Endothelial cell (in vitro differentiated cells): ENCODE results near the gene XYLT1. TPM values are rescaled to one million over a fixed set of nuclear protein-coding genes. Genes with fewer than 3 reads are reported as not detected.

Experiments
- DNase-seq: peaks from one replicate; pipeline ENCODE4 v3.0.0; 2021; ENCODE audit warnings: low spot score
- H3K27ac Mint-ChIP-seq: one replicate; pipeline ENCODE4 v1.8.0; 2021; ENCODE audit warnings: mixed read lengths, inconsistent platforms; ENCODE audit not compliant: unreplicated experiment
- H3K27me3 Mint-ChIP-seq: one replicate; pipeline ENCODE4 v1.8.0; 2021; ENCODE audit warnings: mild to moderate bottlenecking, moderate library complexity, mixed read lengths, inconsistent platforms; ENCODE audit not compliant: unreplicated experiment
- H3K36me3 Mint-ChIP-seq: one replicate; pipeline ENCODE4 v1.8.0; 2021; ENCODE audit warnings: mild to moderate bottlenecking, low read depth, mixed read lengths, inconsistent platforms; ENCODE audit not compliant: unreplicated experiment
- H3K4me1 Mint-ChIP-seq: one replicate; pipeline ENCODE4 v1.8.0; 2021; ENCODE audit warnings: mild to moderate bottlenecking, mixed read lengths, inconsistent platforms; ENCODE audit not compliant: unreplicated experiment
- H3K4me3 Mint-ChIP-seq: one replicate; pipeline ENCODE4 v1.8.0; 2021; ENCODE audit warnings: mild to moderate bottlenecking, mixed read lengths, inconsistent platforms; ENCODE audit not compliant: unreplicated experiment
- H3K9me3 Mint-ChIP-seq: one replicate; pipeline ENCODE4 v1.8.0; 2021; ENCODE audit warnings: mixed read lengths, inconsistent platforms; ENCODE audit not compliant: unreplicated experiment
- total RNA-seq: library from RNA; stranded (reverse); fragmentation: NEBNext Ultra II Directional; extraction: Animal tissue kit (Norgen Biotek cat#: 25700); gene quantifications from one replicate; pipeline ENCODE4 v1.2.1, GENCODE V29; 2021; ENCODE audit not compliant: unreplicated experiment
- TF ChIP-seq, protein P1 (sequence below): fragments of 200-600 bp; sonication (generic); IDR thresholded peaks from one replicate; pipeline ENCODE4 v1.5.0; 2021; ENCODE audit warnings: antibody characterized with exemption; ENCODE audit not compliant: unreplicated experiment

The XYLT1 gene
- total RNA-seq, 1 donor from 2014 or later = 11.1 TPM

- H3K27ac Mint-ChIP-seq = no peak overlapping the region
- DNase-seq = no peak
- no peaks in the 10 kb centered on the region for H3K9me3 Mint-ChIP-seq
- TF ChIP-seq, protein P1, sequence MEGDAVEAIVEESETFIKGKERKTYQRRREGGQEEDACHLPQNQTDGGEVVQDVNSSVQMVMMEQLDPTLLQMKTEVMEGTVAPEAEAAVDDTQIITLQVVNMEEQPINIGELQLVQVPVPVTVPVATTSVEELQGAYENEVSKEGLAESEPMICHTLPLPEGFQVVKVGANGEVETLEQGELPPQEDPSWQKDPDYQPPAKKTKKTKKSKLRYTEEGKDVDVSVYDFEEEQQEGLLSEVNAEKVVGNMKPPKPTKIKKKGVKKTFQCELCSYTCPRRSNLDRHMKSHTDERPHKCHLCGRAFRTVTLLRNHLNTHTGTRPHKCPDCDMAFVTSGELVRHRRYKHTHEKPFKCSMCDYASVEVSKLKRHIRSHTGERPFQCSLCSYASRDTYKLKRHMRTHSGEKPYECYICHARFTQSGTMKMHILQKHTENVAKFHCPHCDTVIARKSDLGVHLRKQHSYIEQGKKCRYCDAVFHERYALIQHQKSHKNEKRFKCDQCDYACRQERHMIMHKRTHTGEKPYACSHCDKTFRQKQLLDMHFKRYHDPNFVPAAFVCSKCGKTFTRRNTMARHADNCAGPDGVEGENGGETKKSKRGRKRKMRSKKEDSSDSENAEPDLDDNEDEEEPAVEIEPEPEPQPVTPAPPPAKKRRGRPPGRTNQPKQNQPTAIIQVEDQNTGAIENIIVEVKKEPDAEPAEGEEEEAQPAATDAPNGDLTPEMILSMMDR = no peak
- no peak overlapping the region for H3K4me3 Mint-ChIP-seq
- no peaks in the 10 kb centered on the region for H3K36me3 Mint-ChIP-seq
- peaks cover 8% of the 10 kb centered on the region for H3K27me3 Mint-ChIP-seq
- no peaks in the 10 kb centered on the region for H3K4me1 Mint-ChIP-seq
Measured at GRCh38 chr16:17282247-17282646, 188.5 kb downstream of the XYLT1 start.

DNA sequence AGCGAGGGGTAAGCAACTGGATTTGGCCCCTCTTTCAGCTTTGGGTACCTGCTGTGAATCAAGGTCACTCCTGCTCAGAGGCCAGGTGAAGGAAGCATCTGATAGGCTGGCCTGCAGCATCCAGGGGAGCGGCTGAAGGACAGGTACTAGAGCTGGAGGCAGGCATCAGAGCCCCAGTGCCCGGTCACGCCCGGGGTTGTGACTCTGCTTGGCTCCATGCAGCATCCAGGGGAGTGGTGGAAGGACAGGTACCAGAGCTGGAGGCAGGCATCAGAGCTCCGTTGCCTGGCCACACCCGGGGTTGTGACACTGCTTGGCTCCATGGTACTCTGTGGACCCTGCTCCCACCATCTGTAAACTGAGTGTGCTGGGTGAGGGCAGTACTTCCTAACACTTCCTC lies 189.7 kb downstream of the XYLT1 start:
- Mint-ChIP-seq H3K27ac (no peak overlapping the region), H3K9me3 (no peaks in the 10 kb centered on the region), H3K36me3 (no peaks in the 10 kb centered on the region), H3K4me3 (no peak overlapping the region), H3K27me3 (peaks cover 5% of the 10 kb centered on the region), H3K4me1 (no peaks in the 10 kb centered on the region)
- no peak for DNase-seq
- TF ChIP-seq, protein P1 = no peak

GRCh38 chr16:17278988-17279387 lies 191.8 kb downstream of the XYLT1 start:
- Mint-ChIP-seq H3K27ac (no peak overlapping the region), H3K4me3 (no peak overlapping the region), H3K9me3 (no peaks in the 10 kb centered on the region), H3K27me3 (peaks cover 5% of the 10 kb centered on the region), H3K36me3 (no peaks in the 10 kb centered on the region), H3K4me1 (peaks cover 9% of the 10 kb centered on the region)
- DNase-seq = no peak
- TF ChIP-seq, protein P1 = no peak

GRCh38 chr16:17277981-17278381 lies 192.8 kb downstream of the XYLT1 start:
- no peak overlapping the region for H3K4me3 Mint-ChIP-seq
- TF ChIP-seq, protein P1 = no peak
- DNase-seq = peak; percentile 18
- no peaks in the 10 kb centered on the region for H3K36me3 Mint-ChIP-seq
- peaks cover 8% of the 10 kb centered on the region for H3K27me3 Mint-ChIP-seq
- no peaks in the 10 kb centered on the region for H3K9me3 Mint-ChIP-seq
- H3K27ac Mint-ChIP-seq = no peak overlapping the region
- H3K4me1 Mint-ChIP-seq = peaks cover 9% of the 10 kb centered on the region

GRCh38 chr16:17276610-17277009 lies 194.2 kb downstream of the XYLT1 start:
- Mint-ChIP-seq H3K4me3 (no peak overlapping the region), H3K27me3 (peaks cover 12% of the 10 kb centered on the region), H3K27ac (no peak overlapping the region), H3K9me3 (no peaks in the 10 kb centered on the region), H3K4me1 (peaks cover 9% of the 10 kb centered on the region), H3K36me3 (no peaks in the 10 kb centered on the region)
- TF ChIP-seq, protein P1 = no peak
- DNase-seq = no peak
